ES-I3 (cell line): ENCODE measurements around the gene ZNF469.

Experiments
- H3K36me3 ChIP-seq: 2 replicates; pipeline ENCODE4 v1.6.1; 2013; ENCODE audit warnings: mild to moderate bottlenecking, low read length, control low read depth, moderate library complexity; ENCODE audit not compliant: insufficient read depth
- H3K4me1 ChIP-seq: 2 replicates; pipeline ENCODE4 v1.6.1; 2013; ENCODE audit warnings: mild to moderate bottlenecking, control low read depth, low read length; ENCODE audit not compliant: insufficient read depth
- H3K9ac ChIP-seq: 2 replicates; pipeline ENCODE4 v1.6.1; 2013; ENCODE audit warnings: low read depth, mild to moderate bottlenecking, low read length, moderate library complexity
- H3K9me3 ChIP-seq: 2 replicates; pipeline ENCODE4 v1.6.1; 2013; ENCODE audit warnings: mild to moderate bottlenecking, low read length, moderate library complexity; ENCODE audit not compliant: control insufficient read depth, insufficient read depth

Gene ZNF469

GRCh38 chr16:88361775-88362174, 21.0 kb upstream of the ZNF469 start:
- Histone ChIP-seq H3K9me3 (peaks cover 4% of the 10 kb centered on the region; the same call in 1 of the 2 replicates), H3K4me1 (no peaks in the 10 kb centered on the region), H3K36me3 (no peaks in the 10 kb centered on the region), H3K9ac (no peak overlapping the region)

- Histone ChIP-seq H3K36me3 (no peaks in the 10 kb centered on the region), H3K9ac (no peak overlapping the region), H3K9me3 (peaks cover 4% of the 10 kb centered on the region; the same call in 1 of the 2 replicates), H3K4me1 (no peaks in the 10 kb centered on the region)
Measured at GRCh38 chr16:88363239-88363891, 19.4 kb upstream of the ZNF469 start.

- Histone ChIP-seq H3K36me3 (no peaks in the 10 kb centered on the region), H3K9ac (no peak overlapping the region)
Measured at GRCh38 chr16:88365244-88365865, 17.4 kb upstream of the ZNF469 start.

GRCh38 chr16:88366032-88366703, 16.6 kb upstream of the ZNF469 start:
- Histone ChIP-seq H3K4me1 (no peaks in the 10 kb centered on the region), H3K9me3 (no peaks in the 10 kb centered on the region), H3K36me3 (no peaks in the 10 kb centered on the region), H3K9ac (no peak overlapping the region)

More at GRCh38 chr16:88365244-88365865, 17.4 kb upstream of the ZNF469 start:
- Histone ChIP-seq H3K9me3 (no peaks in the 10 kb centered on the region), H3K4me1 (no peaks in the 10 kb centered on the region)

- H3K4me1 ChIP-seq: no peaks in the 10 kb centered on the region
- no peaks in the 10 kb centered on the region for H3K9me3 ChIP-seq
- H3K36me3 ChIP-seq: no peaks in the 10 kb centered on the region
- no peak overlapping the region for H3K9ac ChIP-seq
Measured at GRCh38 chr16:88366704-88367047, 16.1 kb upstream of the ZNF469 start.

- Histone ChIP-seq H3K36me3 (no peaks in the 10 kb centered on the region), H3K9ac (no peak overlapping the region), H3K9me3 (no peaks in the 10 kb centered on the region), H3K4me1 (no peaks in the 10 kb centered on the region)
Measured at GRCh38 chr16:88367560-88367959, 15.2 kb upstream of the ZNF469 start.

GRCh38 chr16:88368036-88368435, 14.7 kb upstream of the ZNF469 start:
- Histone ChIP-seq H3K9ac (no peak overlapping the region), H3K4me1 (no peaks in the 10 kb centered on the region), H3K9me3 (no peaks in the 10 kb centered on the region), H3K36me3 (no peaks in the 10 kb centered on the region)

- Histone ChIP-seq H3K9ac (no peak overlapping the region), H3K9me3 (no peaks in the 10 kb centered on the region), H3K36me3 (no peaks in the 10 kb centered on the region), H3K4me1 (no peaks in the 10 kb centered on the region)
Measured at GRCh38 chr16:88368994-88369393, 13.8 kb upstream of the ZNF469 start.

GRCh38 chr16:88369447-88370008, 13.2 kb upstream of the ZNF469 start:
- no peak overlapping the region for H3K9ac ChIP-seq
- no peaks in the 10 kb centered on the region for H3K36me3 ChIP-seq

GRCh38 chr16:88370365-88370764, 12.4 kb upstream of the ZNF469 start:
- no peak overlapping the region for H3K9ac ChIP-seq
- H3K4me1 ChIP-seq: no peaks in the 10 kb centered on the region
- H3K9me3 ChIP-seq: no peaks in the 10 kb centered on the region
- H3K36me3 ChIP-seq: no peaks in the 10 kb centered on the region

More at GRCh38 chr16:88369447-88370008, 13.2 kb upstream of the ZNF469 start:
- no peaks in the 10 kb centered on the region for H3K9me3 ChIP-seq
- H3K4me1 ChIP-seq: no peaks in the 10 kb centered on the region

- Histone ChIP-seq H3K9me3 (no peaks in the 10 kb centered on the region), H3K4me1 (no peaks in the 10 kb centered on the region), H3K36me3 (no peaks in the 10 kb centered on the region), H3K9ac (no peak overlapping the region)
Measured at GRCh38 chr16:88372522-88372921, 10.2 kb upstream of the ZNF469 start.

GRCh38 chr16:88373211-88373610, 9.5 kb upstream of the ZNF469 start:
- Histone ChIP-seq H3K9ac (no peak overlapping the region), H3K36me3 (no peaks in the 10 kb centered on the region), H3K9me3 (no peaks in the 10 kb centered on the region), H3K4me1 (no peaks in the 10 kb centered on the region)

- Histone ChIP-seq H3K9ac (no peak overlapping the region), H3K9me3 (no peaks in the 10 kb centered on the region), H3K36me3 (no peaks in the 10 kb centered on the region), H3K4me1 (no peaks in the 10 kb centered on the region)
Measured at GRCh38 chr16:88373927-88374492, 8.7 kb upstream of the ZNF469 start.

GRCh38 chr16:88374736-88375135, 8.0 kb upstream of the ZNF469 start:
- Histone ChIP-seq H3K4me1 (no peaks in the 10 kb centered on the region), H3K9me3 (no peaks in the 10 kb centered on the region), H3K9ac (no peak overlapping the region), H3K36me3 (no peaks in the 10 kb centered on the region)
